ENCODE results near the gene ACE2.
"Not testable (repeated sequence)": the region's sequence is repeated elsewhere in the genome, so short reads cannot be mapped to it uniquely, and the experiment has no call there.

The ACE2 gene

DNA sequence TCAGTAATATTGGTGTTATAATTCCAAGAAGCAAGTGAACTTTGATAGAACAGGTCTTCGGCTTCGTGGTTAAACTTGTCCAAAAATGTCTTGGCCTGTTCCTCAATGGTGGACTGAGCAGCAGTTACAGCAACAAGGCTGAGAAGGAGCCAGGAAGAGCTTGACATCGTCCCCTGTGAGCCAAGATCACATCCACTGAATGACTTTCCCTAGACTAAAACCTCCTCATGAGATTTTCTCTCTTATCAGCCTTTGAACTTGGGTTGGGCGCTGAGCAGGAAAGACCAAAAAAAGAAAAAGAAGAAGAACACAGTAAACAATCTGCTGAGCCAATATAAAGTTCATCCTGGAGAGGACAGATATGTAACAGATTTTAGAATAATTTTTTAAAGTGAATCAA lies at the start of gene ACE2:
Gene ACE2, minus strand, starts transcription at position 216 of the 400 bp plus-strand sequence. Its CDS starts 49 bp downstream, at position 167.
- Histone ChIP-seq H3K27me3 (ENCODE audit: insufficient read depth, low read length) (no peaks in the 10 kb centered on the region), H3K36me3 (ENCODE audit: insufficient read depth, low read length) (no peaks in the 10 kb centered on the region), H2AFZ (ENCODE audit: low read depth, low read length) (no peak within 1 kb of the TSS), H3K4me1 (ENCODE audit: insufficient read depth, low read length) (no peaks in the 10 kb centered on the region), H3K9me3 (ENCODE audit: low read length) (no peaks in the 10 kb centered on the region), H3K4me3 (ENCODE audit: low read length) (no peak within 1 kb of the TSS)

DNA sequence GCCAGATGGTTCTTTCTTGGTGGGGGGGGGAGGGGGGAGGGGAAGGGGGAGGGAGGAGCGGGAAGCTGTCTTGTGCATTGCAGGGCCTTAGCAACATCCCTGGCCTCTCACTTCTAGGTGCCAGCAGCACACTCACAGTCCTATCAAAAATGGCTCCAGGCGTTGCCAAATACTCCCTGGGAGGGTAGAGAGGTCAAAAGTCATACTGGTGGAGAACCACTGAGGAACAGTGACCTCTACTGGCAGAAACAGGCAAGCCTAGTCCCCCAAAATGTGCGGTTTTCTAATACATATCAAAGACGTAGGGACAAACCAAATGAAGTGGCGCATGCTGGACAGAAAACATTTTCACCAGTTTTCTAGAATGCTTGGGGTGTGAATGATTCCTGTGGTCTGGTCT lies 46.8 kb upstream of the ACE2 start:
- not testable (repeated sequence) for H3K4me3 ChIP-seq (ENCODE audit: low read length); H3K27me3 ChIP-seq (ENCODE audit: insufficient read depth, low read length); H3K36me3 ChIP-seq (ENCODE audit: insufficient read depth, low read length); H3K9me3 ChIP-seq (ENCODE audit: low read length); H3K4me1 ChIP-seq (ENCODE audit: insufficient read depth, low read length); H2AFZ ChIP-seq (ENCODE audit: low read depth, low read length)

DNA sequence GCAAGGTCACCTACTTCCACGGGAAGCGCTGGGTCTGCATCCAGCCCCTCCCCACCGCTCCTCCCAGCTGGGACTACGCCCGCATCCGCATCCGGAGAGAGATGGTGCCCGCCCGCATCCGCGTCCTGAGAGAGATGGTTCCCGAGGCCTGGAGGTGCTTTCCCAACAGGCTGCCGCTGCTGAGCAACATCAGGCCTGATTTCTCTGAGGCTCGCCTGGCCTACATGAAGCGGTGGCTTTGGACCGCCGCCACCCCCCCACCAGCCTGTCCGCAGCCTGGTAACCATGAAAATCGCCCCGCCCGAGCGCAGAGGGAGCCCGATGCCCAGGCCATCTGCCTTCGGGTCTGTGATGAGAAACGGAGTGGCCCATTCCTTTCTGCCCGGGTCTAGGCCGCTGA lies 45.8 kb upstream of the ACE2 start:
- Histone ChIP-seq H3K4me3 (ENCODE audit: low read length) (no peak overlapping the region), H3K9me3 (ENCODE audit: low read length) (no peaks in the 10 kb centered on the region), H3K36me3 (ENCODE audit: insufficient read depth, low read length) (no peaks in the 10 kb centered on the region), H2AFZ (ENCODE audit: low read depth, low read length) (no peak overlapping the region), H3K4me1 (ENCODE audit: insufficient read depth, low read length) (peaks cover 3% of the 10 kb centered on the region), H3K27me3 (ENCODE audit: insufficient read depth, low read length) (no peaks in the 10 kb centered on the region)

DNA sequence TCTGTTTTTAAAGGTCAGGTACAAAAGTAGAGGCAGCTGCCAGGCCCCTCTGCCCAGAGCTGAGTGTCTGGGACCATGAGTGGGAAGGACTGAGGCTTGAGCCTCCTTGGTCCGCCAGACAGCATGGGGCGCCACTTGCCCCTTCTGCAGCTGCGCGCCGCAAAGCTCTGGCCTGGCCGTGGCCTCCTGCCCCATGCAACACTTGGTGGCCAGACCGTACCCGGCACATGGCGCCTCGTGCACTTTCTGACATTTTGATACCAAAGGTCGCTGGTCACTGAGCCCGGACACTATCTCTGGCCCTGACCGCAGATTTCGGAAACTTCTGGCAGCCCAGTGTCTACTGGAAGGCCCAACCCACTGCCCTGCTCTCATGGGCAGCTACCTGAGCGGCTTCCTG lies 45.3 kb upstream of the ACE2 start:
- Histone ChIP-seq H2AFZ (ENCODE audit: low read depth, low read length) (no peak overlapping the region), H3K4me3 (ENCODE audit: low read length) (no peak overlapping the region), H3K9me3 (ENCODE audit: low read length) (no peaks in the 10 kb centered on the region), H3K27me3 (ENCODE audit: insufficient read depth, low read length) (no peaks in the 10 kb centered on the region), H3K36me3 (ENCODE audit: insufficient read depth, low read length) (no peaks in the 10 kb centered on the region), H3K4me1 (ENCODE audit: insufficient read depth, low read length) (peaks cover 3% of the 10 kb centered on the region)

DNA sequence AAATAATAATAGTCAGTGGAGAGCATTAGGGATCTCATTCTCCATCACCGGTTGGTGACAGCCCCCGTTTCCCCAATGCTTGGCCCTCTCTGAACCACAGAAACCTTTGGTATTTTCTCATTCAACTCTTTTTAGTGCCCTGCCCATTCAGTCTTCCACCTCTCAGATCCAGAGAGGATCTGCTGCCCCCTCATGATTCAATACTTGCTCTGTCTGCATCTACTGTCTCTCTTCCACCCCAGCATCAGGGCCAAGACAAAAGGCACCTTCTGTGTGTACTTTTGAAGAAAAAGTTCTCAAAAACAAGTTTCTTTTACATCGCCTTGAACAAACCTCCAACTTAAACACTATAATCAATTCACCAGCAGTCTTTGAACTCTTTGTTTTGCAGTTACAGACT lies 44.5 kb upstream of the ACE2 start:
- H3K9me3 ChIP-seq (ENCODE audit: low read length), result no peaks in the 10 kb centered on the region
- no peaks in the 10 kb centered on the region for H3K27me3 ChIP-seq (ENCODE audit: insufficient read depth, low read length)
- peaks cover 3% of the 10 kb centered on the region for H3K4me1 ChIP-seq (ENCODE audit: insufficient read depth, low read length)

DNA sequence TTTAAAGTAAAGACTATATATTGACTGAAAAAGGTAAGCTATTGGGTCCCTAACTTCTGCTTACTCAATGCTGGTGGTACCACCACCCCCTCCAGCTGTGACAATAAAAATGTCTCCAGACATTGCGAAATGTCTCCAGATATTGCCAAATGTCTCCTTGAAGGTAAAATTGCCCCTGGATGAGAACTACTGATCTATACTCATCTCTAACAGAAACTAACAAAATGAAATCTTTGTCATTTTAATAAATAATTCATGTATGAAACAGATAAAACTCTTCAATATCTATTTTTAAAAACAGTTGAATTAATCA lies 43.8 kb upstream of the ACE2 start:
- Histone ChIP-seq H3K4me1 (ENCODE audit: insufficient read depth, low read length) (peaks cover 3% of the 10 kb centered on the region), H3K36me3 (ENCODE audit: insufficient read depth, low read length) (no peaks in the 10 kb centered on the region), H3K4me3 (ENCODE audit: low read length) (no peak overlapping the region), H2AFZ (ENCODE audit: low read depth, low read length) (no peak overlapping the region), H3K27me3 (ENCODE audit: insufficient read depth, low read length) (no peaks in the 10 kb centered on the region), H3K9me3 (ENCODE audit: low read length) (no peaks in the 10 kb centered on the region)

More for the DNA sequence above, 44.5 kb upstream of the ACE2 start:
- no peak overlapping the region for H3K4me3 ChIP-seq (ENCODE audit: low read length)
- no peaks in the 10 kb centered on the region for H3K36me3 ChIP-seq (ENCODE audit: insufficient read depth, low read length)
- no peak overlapping the region for H2AFZ ChIP-seq (ENCODE audit: low read depth, low read length)

DNA sequence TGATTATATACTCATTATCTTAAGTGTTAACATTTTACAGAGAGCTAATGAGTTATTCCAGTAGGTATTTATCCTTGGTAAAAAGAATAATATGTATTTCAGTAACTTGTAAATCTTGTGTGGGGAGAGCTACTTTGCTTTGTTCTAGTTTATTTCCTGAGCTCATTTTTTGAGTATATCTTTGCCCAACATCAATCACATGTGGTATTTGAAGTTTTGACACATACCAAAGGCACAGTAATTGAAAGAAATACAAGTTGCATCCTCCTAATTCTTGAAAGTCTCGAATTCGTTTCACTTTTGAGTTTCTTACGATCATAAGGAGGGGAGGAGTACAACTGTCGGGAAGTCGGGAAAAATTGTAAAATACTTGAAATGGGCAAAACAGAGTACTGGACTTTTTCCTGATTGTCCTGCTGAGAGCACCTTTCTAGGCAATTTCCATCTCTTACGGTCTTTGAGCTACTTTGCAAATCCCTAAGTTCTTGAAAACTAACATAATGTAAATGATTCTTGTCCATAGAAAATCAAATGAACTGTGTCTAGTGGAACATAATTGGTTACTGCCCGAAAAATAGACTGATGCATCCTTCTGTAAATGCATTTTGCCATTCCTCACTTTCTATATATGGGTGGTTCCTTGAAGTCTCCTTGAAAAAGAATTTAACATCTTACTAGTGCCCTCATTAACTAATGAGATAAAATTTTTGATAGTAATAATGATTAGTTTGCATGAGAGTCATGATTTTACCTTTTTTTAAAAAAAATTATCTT lies 43.2 kb upstream of the ACE2 start:
- H3K9me3 ChIP-seq (ENCODE audit: low read length), result no peaks in the 10 kb centered on the region
- peaks cover 3% of the 10 kb centered on the region for H3K27me3 ChIP-seq (ENCODE audit: insufficient read depth, low read length)
- H2AFZ ChIP-seq (ENCODE audit: low read depth, low read length), result no peak overlapping the region
- peaks cover 3% of the 10 kb centered on the region for H3K4me1 ChIP-seq (ENCODE audit: insufficient read depth, low read length)
- no peaks in the 10 kb centered on the region for H3K36me3 ChIP-seq (ENCODE audit: insufficient read depth, low read length)
- no peak overlapping the region for H3K4me3 ChIP-seq (ENCODE audit: low read length)

DNA sequence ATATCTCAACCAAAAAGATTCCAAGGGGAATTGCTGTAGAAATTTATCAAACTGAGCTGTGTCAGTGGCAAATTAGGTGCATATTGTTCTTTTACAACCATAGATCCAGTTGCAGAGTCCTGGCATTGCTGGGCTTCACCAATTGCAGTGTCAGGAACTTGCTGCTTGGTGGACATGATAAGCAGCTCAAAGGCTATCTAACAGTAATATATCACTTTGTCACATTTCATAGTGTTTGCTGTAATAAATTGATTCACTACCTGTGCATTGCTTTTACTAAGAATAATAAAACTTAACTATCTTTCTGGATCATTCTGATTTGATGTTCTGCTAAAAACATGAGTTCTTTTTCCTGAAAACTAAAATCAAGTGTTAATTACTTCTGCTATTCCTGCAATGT lies 30.9 kb upstream of the ACE2 start:
- Histone ChIP-seq H3K4me3 (ENCODE audit: low read length) (no peak overlapping the region), H2AFZ (ENCODE audit: low read depth, low read length) (no peak overlapping the region), H3K36me3 (ENCODE audit: insufficient read depth, low read length) (no peaks in the 10 kb centered on the region), H3K27me3 (ENCODE audit: insufficient read depth, low read length) (no peaks in the 10 kb centered on the region), H3K4me1 (ENCODE audit: insufficient read depth, low read length) (no peaks in the 10 kb centered on the region), H3K9me3 (ENCODE audit: low read length) (no peaks in the 10 kb centered on the region)

DNA sequence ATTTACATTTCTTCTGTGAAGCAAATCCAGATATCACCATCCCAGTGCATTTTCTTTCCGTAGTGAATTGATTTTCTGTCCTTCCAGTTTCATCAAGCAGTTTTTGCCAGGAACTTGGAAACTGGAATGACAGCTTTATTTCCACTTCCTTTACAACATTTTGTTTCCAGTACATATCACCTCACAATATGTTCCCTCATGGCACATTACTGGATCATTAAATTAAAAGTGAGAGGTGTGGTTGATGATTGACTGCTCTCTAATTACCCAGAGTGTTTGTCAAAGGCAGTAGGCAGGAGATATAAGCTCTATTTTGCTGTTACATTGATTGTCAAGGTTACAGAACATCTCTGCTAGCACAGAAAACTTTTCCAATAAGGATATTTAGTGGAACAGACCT lies 22.3 kb upstream of the ACE2 start:
- Histone ChIP-seq H2AFZ (ENCODE audit: low read depth, low read length) (no peak overlapping the region), H3K27me3 (ENCODE audit: insufficient read depth, low read length) (peaks cover 7% of the 10 kb centered on the region), H3K4me3 (ENCODE audit: low read length) (no peak overlapping the region), H3K9me3 (ENCODE audit: low read length) (no peaks in the 10 kb centered on the region), H3K36me3 (ENCODE audit: insufficient read depth, low read length) (no peaks in the 10 kb centered on the region), H3K4me1 (ENCODE audit: insufficient read depth, low read length) (no peaks in the 10 kb centered on the region)

DNA sequence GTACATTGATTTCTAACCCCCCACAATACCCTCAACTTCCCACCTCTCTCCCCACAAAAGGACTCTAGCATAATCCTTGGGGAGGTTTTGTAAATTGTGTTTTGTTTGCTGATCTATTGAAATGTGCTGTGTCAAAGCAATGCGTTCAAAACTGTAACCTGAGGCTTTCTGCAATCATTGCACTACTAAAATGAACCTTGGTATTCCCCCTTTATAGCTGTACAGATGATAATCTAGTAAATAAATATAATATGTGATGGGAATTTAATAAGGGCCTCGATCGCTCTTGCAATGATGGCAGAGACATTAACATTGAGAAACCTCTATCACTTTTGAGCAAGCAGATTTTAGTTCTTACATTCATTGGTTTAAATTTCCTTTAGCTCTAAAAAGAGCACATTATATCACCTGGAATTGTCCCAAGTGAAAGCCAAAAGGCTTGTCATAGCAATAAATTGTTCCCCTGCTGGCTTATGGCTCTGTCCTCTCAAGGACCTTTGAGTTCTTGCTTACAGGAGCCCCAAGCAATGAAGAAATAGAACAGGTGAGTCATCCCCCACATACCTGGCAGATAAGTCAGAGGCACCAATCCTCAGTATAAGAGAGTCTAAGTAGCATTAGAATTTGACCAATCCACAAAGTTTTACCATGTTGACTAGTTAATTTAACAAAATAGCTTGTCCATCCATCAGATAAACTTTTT lies 18.4 kb upstream of the ACE2 start:
- no peaks in the 10 kb centered on the region for H3K9me3 ChIP-seq (ENCODE audit: low read length)
- H3K4me3 ChIP-seq (ENCODE audit: low read length), result no peak overlapping the region
- no peak overlapping the region for H2AFZ ChIP-seq (ENCODE audit: low read depth, low read length)
- H3K36me3 ChIP-seq (ENCODE audit: insufficient read depth, low read length), result no peaks in the 10 kb centered on the region
- H3K4me1 ChIP-seq (ENCODE audit: insufficient read depth, low read length), result no peaks in the 10 kb centered on the region
- H3K27me3 ChIP-seq (ENCODE audit: insufficient read depth, low read length), result peaks cover 7% of the 10 kb centered on the region

DNA sequence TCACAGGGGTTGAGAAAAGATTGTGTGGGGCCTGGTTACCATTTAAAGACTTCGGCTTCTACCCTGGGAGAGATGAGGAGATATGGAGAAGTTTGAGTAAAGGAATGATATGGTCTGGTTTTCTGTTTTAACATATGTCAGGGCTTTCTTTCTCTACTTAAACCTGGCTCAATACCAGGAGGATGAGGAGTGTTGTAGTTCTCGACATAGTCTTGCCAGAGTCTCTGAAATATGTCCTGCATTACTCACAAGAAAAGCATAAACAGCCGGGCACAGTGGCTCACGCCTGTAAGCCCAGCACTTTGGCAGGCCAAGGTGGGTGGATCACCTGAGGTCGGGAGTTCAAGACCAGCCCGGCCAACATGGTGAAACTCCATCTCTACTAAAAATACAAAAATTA lies 16.4 kb upstream of the ACE2 start:
- H3K9me3 ChIP-seq (ENCODE audit: low read length), result no peaks in the 10 kb centered on the region
- no peak overlapping the region for H3K4me3 ChIP-seq (ENCODE audit: low read length)
- peaks cover 9% of the 10 kb centered on the region for H3K27me3 ChIP-seq (ENCODE audit: insufficient read depth, low read length)
- H3K4me1 ChIP-seq (ENCODE audit: insufficient read depth, low read length), result no peaks in the 10 kb centered on the region
- no peaks in the 10 kb centered on the region for H3K36me3 ChIP-seq (ENCODE audit: insufficient read depth, low read length)
- H2AFZ ChIP-seq (ENCODE audit: low read depth, low read length), result no peak overlapping the region

DNA sequence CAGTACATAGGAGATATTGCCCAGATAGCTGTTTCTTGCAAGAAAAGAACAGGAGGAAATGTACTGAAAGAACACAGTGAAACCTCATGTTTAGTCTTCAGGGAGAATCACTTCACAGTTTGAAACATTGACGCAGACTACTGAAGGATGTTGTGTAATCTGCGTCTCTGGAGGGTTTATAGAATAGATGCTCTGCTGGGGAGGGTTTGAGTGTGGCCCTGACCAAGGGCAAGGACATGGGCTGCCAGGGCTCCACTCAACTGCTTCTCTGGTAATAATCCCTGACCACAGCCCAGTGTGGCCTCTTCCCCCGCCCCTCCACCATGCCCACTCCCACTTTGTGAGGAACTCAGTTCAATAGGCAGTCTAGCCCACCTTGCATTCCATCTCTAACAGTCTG lies 15.8 kb upstream of the ACE2 start:
- no peaks in the 10 kb centered on the region for H3K36me3 ChIP-seq (ENCODE audit: insufficient read depth, low read length)
- H3K4me3 ChIP-seq (ENCODE audit: low read length), result no peak overlapping the region
- H3K4me1 ChIP-seq (ENCODE audit: insufficient read depth, low read length), result no peaks in the 10 kb centered on the region
- H2AFZ ChIP-seq (ENCODE audit: low read depth, low read length), result no peak overlapping the region
- H3K27me3 ChIP-seq (ENCODE audit: insufficient read depth, low read length), result peaks cover 9% of the 10 kb centered on the region
- no peaks in the 10 kb centered on the region for H3K9me3 ChIP-seq (ENCODE audit: low read length)

DNA sequence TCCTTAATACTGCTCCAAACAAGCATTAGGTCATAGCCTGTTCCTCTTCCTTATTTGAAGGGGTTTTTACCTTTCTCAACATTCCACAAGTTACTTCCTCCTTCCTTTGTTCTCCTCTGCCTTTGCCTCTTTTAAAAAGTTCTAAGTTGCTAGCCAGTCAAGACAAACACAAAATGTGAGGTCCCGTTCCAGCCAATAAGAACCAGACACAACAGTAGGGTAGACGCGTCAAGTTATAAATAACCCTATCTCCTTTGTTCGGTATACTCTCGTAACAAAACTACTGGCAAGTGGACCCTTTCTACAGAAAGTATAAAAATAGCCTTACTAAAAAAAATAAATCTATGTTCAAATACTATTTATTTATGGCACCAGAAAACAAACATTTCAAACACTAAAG lies 6.3 kb upstream of the ACE2 start:
- Histone ChIP-seq H3K4me1 (ENCODE audit: insufficient read depth, low read length) (no peaks in the 10 kb centered on the region), H3K27me3 (ENCODE audit: insufficient read depth, low read length) (no peaks in the 10 kb centered on the region), H3K36me3 (ENCODE audit: insufficient read depth, low read length) (no peaks in the 10 kb centered on the region), H3K9me3 (ENCODE audit: low read length) (no peaks in the 10 kb centered on the region), H2AFZ (ENCODE audit: low read depth, low read length) (no peak overlapping the region), H3K4me3 (ENCODE audit: low read length) (no peak overlapping the region)

DNA sequence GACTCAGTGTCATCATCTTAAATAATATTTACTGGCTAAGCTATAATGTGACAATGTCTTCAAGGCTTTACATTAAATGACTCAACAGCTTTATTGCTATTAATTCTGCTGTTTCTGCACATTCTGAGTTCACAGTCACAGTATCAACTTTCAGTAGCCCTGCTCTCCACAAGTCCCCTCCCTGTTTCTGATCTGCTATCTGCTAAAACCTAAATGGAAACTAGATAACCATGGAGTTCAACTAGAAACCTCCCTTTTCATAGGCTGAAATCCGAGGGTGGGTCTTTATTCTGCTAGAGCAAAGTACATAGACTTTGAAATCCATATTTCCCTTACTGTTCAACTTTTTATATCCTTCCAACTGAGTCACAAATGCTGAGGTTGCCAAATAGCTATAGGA lies 5.4 kb upstream of the ACE2 start:
- no peaks in the 10 kb centered on the region for H3K4me1 ChIP-seq (ENCODE audit: insufficient read depth, low read length)
- H3K9me3 ChIP-seq (ENCODE audit: low read length), result no peaks in the 10 kb centered on the region
- H3K4me3 ChIP-seq (ENCODE audit: low read length), result no peak overlapping the region
- H3K27me3 ChIP-seq (ENCODE audit: insufficient read depth, low read length), result no peaks in the 10 kb centered on the region
- H2AFZ ChIP-seq (ENCODE audit: low read depth, low read length), result no peak overlapping the region
- H3K36me3 ChIP-seq (ENCODE audit: insufficient read depth, low read length), result no peaks in the 10 kb centered on the region

Data from neuron (in vitro differentiated cells).